WERI-Rb-1 (cell line): ENCODE data around the gene ARHGAP26.

Experiments used
- DNase-seq: peaks from one replicate; pipeline ENCODE4 v3.0.0-alpha.2; 2020
- H3K27ac ChIP-seq: fragments of 250-450 bp; sonication (Bioruptor Pico); 2 replicates; pipeline ENCODE4 v1.5.1; 2020; ENCODE audit warnings: mild to moderate bottlenecking, moderate library complexity
- H3K27me3 ChIP-seq: fragments of 250-450 bp; sonication (Bioruptor Pico); 2 replicates; pipeline ENCODE4 v1.5.1; 2021; ENCODE audit warnings: mild to moderate bottlenecking, low read depth, moderate library complexity; ENCODE audit not compliant: insufficient read depth, severe bottlenecking
- H3K36me3 ChIP-seq: fragments of 250-450 bp; sonication (Bioruptor Pico); 2 replicates; pipeline ENCODE4 v1.5.1; 2020; ENCODE audit warnings: mild to moderate bottlenecking, moderate library complexity
- H3K4me3 ChIP-seq: 2 replicates; pipeline ENCODE4 v1.5.1; 2011; ENCODE audit warnings: low read depth, mild to moderate bottlenecking, control low read depth, low read length
- H3K9me3 ChIP-seq: fragments of 250-450 bp; sonication (Bioruptor Pico); 2 replicates; pipeline ENCODE4 v1.5.1; 2021; ENCODE audit warnings: mild to moderate bottlenecking, moderate library complexity; ENCODE audit not compliant: severe bottlenecking
- CTCF ChIP-seq: IDR thresholded peaks from 2 replicates; pipeline ENCODE4 v1.5.1; 2011; ENCODE audit warnings: low read depth, mild to moderate bottlenecking, control low read depth, inconsistent platforms, low read length

Gene ARHGAP26

GRCh38 chr5:142725231-142726187 lies 44.7 kb upstream of the ARHGAP26 start:
- no peak for DNase-seq
- Histone ChIP-seq H3K36me3 (no peaks in the 10 kb centered on the region), H3K27ac (no peak overlapping the region), H3K9me3 (no peaks in the 10 kb centered on the region), H3K27me3 (no peaks in the 10 kb centered on the region), H3K4me3 (no peak overlapping the region)
- TF ChIP-seq CTCF = no peak

GRCh38 chr5:142726188-142726731 lies 43.9 kb upstream of the ARHGAP26 start:
- no peak overlapping the region for H3K27ac ChIP-seq
- H3K36me3 ChIP-seq = no peaks in the 10 kb centered on the region
- DNase-seq = no peak
- H3K9me3 ChIP-seq = no peaks in the 10 kb centered on the region
- no peaks in the 10 kb centered on the region for H3K27me3 ChIP-seq
- H3K4me3 ChIP-seq = no peak overlapping the region
- TF ChIP-seq CTCF = no peak

- H3K9me3 ChIP-seq = no peaks in the 10 kb centered on the region
- no peak for DNase-seq
- H3K36me3 ChIP-seq = no peaks in the 10 kb centered on the region
- no peak overlapping the region for H3K4me3 ChIP-seq
- no peak overlapping the region for H3K27ac ChIP-seq
- H3K27me3 ChIP-seq = no peaks in the 10 kb centered on the region
- TF ChIP-seq CTCF = no peak
Measured at GRCh38 chr5:142727735-142728047, 42.5 kb upstream of the ARHGAP26 start.

- H3K4me3 ChIP-seq = no peak overlapping the region
- H3K27me3 ChIP-seq = no peaks in the 10 kb centered on the region
- H3K9me3 ChIP-seq = no peaks in the 10 kb centered on the region
- H3K36me3 ChIP-seq = no peaks in the 10 kb centered on the region
- no peak for DNase-seq
- no peak overlapping the region for H3K27ac ChIP-seq
- no peak for TF ChIP-seq CTCF
Measured at GRCh38 chr5:142735323-142736246, 34.6 kb upstream of the ARHGAP26 start.

- Histone ChIP-seq H3K27me3 (no peaks in the 10 kb centered on the region), H3K36me3 (no peaks in the 10 kb centered on the region), H3K9me3 (no peaks in the 10 kb centered on the region), H3K4me3 (no peak overlapping the region), H3K27ac (no peak overlapping the region)
- TF ChIP-seq CTCF = no peak
- no peak for DNase-seq
Measured at GRCh38 chr5:142736247-142736632, 33.9 kb upstream of the ARHGAP26 start.
